Activated naive CD4-positive, alpha-beta T cell treated with anti-CD3 and anti-CD28 coated beads for 36 hours (primary cell): ENCODE measurements around the gene PRSS35. TPM values are rescaled to one million over a fixed set of nuclear protein-coding genes. Genes with fewer than 3 reads are reported as not detected.

Source experiments
- total RNA-seq, 2 experiments: library from RNA; stranded (reverse); gene quantifications; one replicate each; pipeline ENCODE4 v1.2.3, GENCODE V29; 2021

The PRSS35 gene
- total RNA-seq, 2 experiments from 2014 or later: not detected

Other genes starting within 250 kb of the PRSS35 start
- gene ME1, start 81.5 kb upstream of the PRSS35 start, total RNA-seq: not detected
- not detected for gene SNAP91, start 196.6 kb downstream of the PRSS35 start, total RNA-seq